Mesothelial cell of epicardium (in vitro differentiated cells): ENCODE results near the gene HDAC7. TPM values are rescaled to one million over a fixed set of nuclear protein-coding genes. Genes with fewer than 3 reads are reported as not detected.

Source experiments
- DNase-seq, 2 experiments: peaks; one replicate each; pipeline ENCODE4 v3.0.0; 2021; ENCODE audit warnings: low spot score in 2 of 2; ENCODE audit not compliant: unreplicated experiment in 2 of 2
- H3K27ac Mint-ChIP-seq: 2 replicates; pipeline ENCODE4 v1.8.0; 2021; ENCODE audit warnings: mixed read lengths
- H3K27me3 Mint-ChIP-seq: 2 replicates; pipeline ENCODE4 v1.8.0; 2021; ENCODE audit warnings: low read depth, mixed read lengths
- H3K36me3 Mint-ChIP-seq: 2 replicates; pipeline ENCODE4 v1.8.0; 2021; ENCODE audit warnings: mixed read lengths
- H3K4me1 Mint-ChIP-seq: 2 replicates; pipeline ENCODE4 v1.8.0; 2021; ENCODE audit warnings: mixed read lengths
- H3K4me3 Mint-ChIP-seq: 2 replicates; pipeline ENCODE4 v1.8.0; 2021; ENCODE audit warnings: mild to moderate bottlenecking, moderate library complexity, mixed read lengths
- H3K9me3 Mint-ChIP-seq: 2 replicates; pipeline ENCODE4 v1.8.0; 2021; ENCODE audit warnings: mixed read lengths
- CTCF ChIP-seq: fragments of 200-600 bp; sonication (generic); IDR thresholded peaks from one replicate; pipeline ENCODE4 v1.5.0; 2021; ENCODE audit warnings: antibody characterized with exemption; ENCODE audit not compliant: unreplicated experiment
- total RNA-seq: library from RNA; stranded (reverse); gene quantifications from 3 replicates; pipeline ENCODE4 v1.2.1, GENCODE V29; 2021

The HDAC7 gene
- total RNA-seq, 1 donor from 2014 or later: 132 TPM

GRCh38 chr12:47832263-47832933 lies 12.7 kb upstream of the HDAC7 start:
- DNase-seq: no peak
- Mint-ChIP-seq H3K36me3 (no peaks in the 10 kb centered on the region), H3K4me1 (peaks cover 59% of the 10 kb centered on the region), H3K4me3 (no peak overlapping the region), H3K27me3 (no peaks in the 10 kb centered on the region), H3K9me3 (no peaks in the 10 kb centered on the region), H3K27ac (no peak overlapping the region)
- no peak for TF ChIP-seq CTCF

GRCh38 chr12:47829584-47829983 lies 9.9 kb upstream of the HDAC7 start:
- peak overlapping the region; percentile 70 for H3K27ac Mint-ChIP-seq
- no peaks in the 10 kb centered on the region for H3K9me3 Mint-ChIP-seq
- H3K36me3 Mint-ChIP-seq: no peaks in the 10 kb centered on the region
- TF ChIP-seq CTCF: no peak
- H3K4me1 Mint-ChIP-seq: peaks cover 50% of the 10 kb centered on the region
- DNase-seq: no peak
- no peak overlapping the region for H3K4me3 Mint-ChIP-seq
- H3K27me3 Mint-ChIP-seq: no peaks in the 10 kb centered on the region

- no peaks in the 10 kb centered on the region for H3K9me3 Mint-ChIP-seq
- no peaks in the 10 kb centered on the region for H3K36me3 Mint-ChIP-seq
- peaks cover 46% of the 10 kb centered on the region for H3K4me1 Mint-ChIP-seq
- H3K27me3 Mint-ChIP-seq: no peaks in the 10 kb centered on the region
- DNase-seq: peak in 1 of 2 experiments; percentile 67
- H3K27ac Mint-ChIP-seq: peak overlapping the region; percentile 70
- TF ChIP-seq CTCF: no peak
- H3K4me3 Mint-ChIP-seq: no peak overlapping the region
Measured at GRCh38 chr12:47828976-47829482, 9.3 kb upstream of the HDAC7 start.

GRCh38 chr12:47828008-47828975 lies 8.6 kb upstream of the HDAC7 start:
- Mint-ChIP-seq H3K27me3 (no peaks in the 10 kb centered on the region), H3K4me3 (no peak overlapping the region), H3K9me3 (no peaks in the 10 kb centered on the region), H3K4me1 (peaks cover 40% of the 10 kb centered on the region), H3K27ac (peak overlapping the region; percentile 70), H3K36me3 (no peaks in the 10 kb centered on the region)
- TF ChIP-seq CTCF: no peak
- DNase-seq: no peak

- H3K27ac Mint-ChIP-seq: peak overlapping the region; percentile 74
- no peaks in the 10 kb centered on the region for H3K9me3 Mint-ChIP-seq
- H3K27me3 Mint-ChIP-seq: no peaks in the 10 kb centered on the region
- peaks cover 59% of the 10 kb centered on the region for H3K4me1 Mint-ChIP-seq
- TF ChIP-seq CTCF: no peak
- H3K36me3 Mint-ChIP-seq: no peaks in the 10 kb centered on the region
- DNase-seq: no peak
- H3K4me3 Mint-ChIP-seq: no peak overlapping the region
Measured at GRCh38 chr12:47825173-47825639, 5.5 kb upstream of the HDAC7 start.
